Panc1 (cell line): ENCODE data around the gene RAI14.

ENCODE experiments used
- POLR2AphosphoS5 ChIP-seq: IDR thresholded peaks from 2 replicates; pipeline ENCODE4 v1.6.1; 2012; ENCODE audit warnings: mild to moderate bottlenecking, low read depth, low read length, moderate library complexity
- TCF7L2 ChIP-seq: IDR thresholded peaks from 2 replicates; pipeline ENCODE4 v1.6.1; 2011; ENCODE audit warnings: mild to moderate bottlenecking, low read depth, low read length, inconsistent platforms
- TF ChIP-seq, protein P1 (sequence below): fragments of 450-650 bp; IDR thresholded peaks from 2 replicates; pipeline ENCODE4 v1.5.1; 2017; ENCODE audit warnings: mild to moderate bottlenecking
- TF ChIP-seq, protein P2 (sequence below), 2 experiments: IDR thresholded peaks; 2 replicates each; pipeline ENCODE4 v1.6.1; 2011 to 2012; ENCODE audit warnings: low read depth in 2 of 2, control low read depth in 1 of 2, low read length in 1 of 2, mild to moderate bottlenecking in 1 of 2, moderate library complexity in 1 of 2; ENCODE audit not compliant: insufficient read depth in 1 of 2

DNA sequence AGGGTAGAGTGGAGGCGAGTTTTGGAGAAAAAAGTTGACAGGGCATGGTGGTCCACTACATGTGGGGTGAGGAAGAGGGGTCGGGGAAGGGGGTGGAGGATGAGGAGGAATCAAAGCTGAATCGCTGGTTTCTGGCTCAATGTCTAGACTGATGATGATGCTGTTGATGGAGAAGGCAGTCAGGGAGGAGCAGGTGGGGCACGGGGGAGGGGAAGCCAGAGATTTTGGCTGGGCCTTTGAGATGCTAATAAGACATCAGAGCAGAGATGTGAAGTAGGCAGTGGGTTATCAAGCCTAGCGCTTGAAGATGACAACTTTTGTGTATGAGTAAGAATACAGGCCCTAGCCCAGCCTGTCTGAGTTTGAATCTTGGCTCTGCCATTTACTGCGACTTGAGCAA, 150.4 kb downstream of the RAI14 start:
- TF ChIP-seq, protein P1, sequence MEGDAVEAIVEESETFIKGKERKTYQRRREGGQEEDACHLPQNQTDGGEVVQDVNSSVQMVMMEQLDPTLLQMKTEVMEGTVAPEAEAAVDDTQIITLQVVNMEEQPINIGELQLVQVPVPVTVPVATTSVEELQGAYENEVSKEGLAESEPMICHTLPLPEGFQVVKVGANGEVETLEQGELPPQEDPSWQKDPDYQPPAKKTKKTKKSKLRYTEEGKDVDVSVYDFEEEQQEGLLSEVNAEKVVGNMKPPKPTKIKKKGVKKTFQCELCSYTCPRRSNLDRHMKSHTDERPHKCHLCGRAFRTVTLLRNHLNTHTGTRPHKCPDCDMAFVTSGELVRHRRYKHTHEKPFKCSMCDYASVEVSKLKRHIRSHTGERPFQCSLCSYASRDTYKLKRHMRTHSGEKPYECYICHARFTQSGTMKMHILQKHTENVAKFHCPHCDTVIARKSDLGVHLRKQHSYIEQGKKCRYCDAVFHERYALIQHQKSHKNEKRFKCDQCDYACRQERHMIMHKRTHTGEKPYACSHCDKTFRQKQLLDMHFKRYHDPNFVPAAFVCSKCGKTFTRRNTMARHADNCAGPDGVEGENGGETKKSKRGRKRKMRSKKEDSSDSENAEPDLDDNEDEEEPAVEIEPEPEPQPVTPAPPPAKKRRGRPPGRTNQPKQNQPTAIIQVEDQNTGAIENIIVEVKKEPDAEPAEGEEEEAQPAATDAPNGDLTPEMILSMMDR, result no peak
- no peak for TF ChIP-seq POLR2AphosphoS5
- TF ChIP-seq, protein P2, sequence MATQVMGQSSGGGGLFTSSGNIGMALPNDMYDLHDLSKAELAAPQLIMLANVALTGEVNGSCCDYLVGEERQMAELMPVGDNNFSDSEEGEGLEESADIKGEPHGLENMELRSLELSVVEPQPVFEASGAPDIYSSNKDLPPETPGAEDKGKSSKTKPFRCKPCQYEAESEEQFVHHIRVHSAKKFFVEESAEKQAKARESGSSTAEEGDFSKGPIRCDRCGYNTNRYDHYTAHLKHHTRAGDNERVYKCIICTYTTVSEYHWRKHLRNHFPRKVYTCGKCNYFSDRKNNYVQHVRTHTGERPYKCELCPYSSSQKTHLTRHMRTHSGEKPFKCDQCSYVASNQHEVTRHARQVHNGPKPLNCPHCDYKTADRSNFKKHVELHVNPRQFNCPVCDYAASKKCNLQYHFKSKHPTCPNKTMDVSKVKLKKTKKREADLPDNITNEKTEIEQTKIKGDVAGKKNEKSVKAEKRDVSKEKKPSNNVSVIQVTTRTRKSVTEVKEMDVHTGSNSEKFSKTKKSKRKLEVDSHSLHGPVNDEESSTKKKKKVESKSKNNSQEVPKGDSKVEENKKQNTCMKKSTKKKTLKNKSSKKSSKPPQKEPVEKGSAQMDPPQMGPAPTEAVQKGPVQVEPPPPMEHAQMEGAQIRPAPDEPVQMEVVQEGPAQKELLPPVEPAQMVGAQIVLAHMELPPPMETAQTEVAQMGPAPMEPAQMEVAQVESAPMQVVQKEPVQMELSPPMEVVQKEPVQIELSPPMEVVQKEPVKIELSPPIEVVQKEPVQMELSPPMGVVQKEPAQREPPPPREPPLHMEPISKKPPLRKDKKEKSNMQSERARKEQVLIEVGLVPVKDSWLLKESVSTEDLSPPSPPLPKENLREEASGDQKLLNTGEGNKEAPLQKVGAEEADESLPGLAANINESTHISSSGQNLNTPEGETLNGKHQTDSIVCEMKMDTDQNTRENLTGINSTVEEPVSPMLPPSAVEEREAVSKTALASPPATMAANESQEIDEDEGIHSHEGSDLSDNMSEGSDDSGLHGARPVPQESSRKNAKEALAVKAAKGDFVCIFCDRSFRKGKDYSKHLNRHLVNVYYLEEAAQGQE (IDR thresholded peaks at IDR 0.05; ENCODE audit: insufficient read depth in 1 of 2, low read depth in 2 of 2, low read length in 1 of 2), result no peak
- TF ChIP-seq TCF7L2, result no peak
